GM20431 (cell line): ENCODE results near the gene STRIP2.
"Not testable (repeated sequence)": the region's sequence is repeated elsewhere in the genome, so short reads cannot be mapped to it uniquely, and the experiment has no call there.

ENCODE experiments used
- in situ Hi-C: fragments of 300-500 bp; cut with MseI, MboI; formaldehyde crosslinking; loops from one replicate; pipeline ENCODE4 v1.15.0; 2020; ENCODE audit warnings: low sequenced_read_pairs; ENCODE audit not compliant: unreplicated experiment

STRIP2 gene

GRCh38 chr7:129450295-129450694 lies 16.1 kb downstream of the STRIP2 start:
- in situ Hi-C loops = no loop called here

- in situ Hi-C loops = no loop called here
Measured at GRCh38 chr7:129452589-129453231, 18.5 kb downstream of the STRIP2 start.

- in situ Hi-C loops = no loop called here
Measured at GRCh38 chr7:129453510-129454248, 19.4 kb downstream of the STRIP2 start.

- in situ Hi-C loops = no loop called here
Measured at GRCh38 chr7:129454249-129454551, 20.0 kb downstream of the STRIP2 start.

- in situ Hi-C loops = no loop called here
Measured at GRCh38 chr7:129456421-129456820, 22.2 kb downstream of the STRIP2 start.

- in situ Hi-C loops = no loop called here
Measured at GRCh38 chr7:129457101-129457500, 22.9 kb downstream of the STRIP2 start.

GRCh38 chr7:129458171-129458570 lies 23.9 kb downstream of the STRIP2 start:
- in situ Hi-C loops = no loop called here

GRCh38 chr7:129461809-129462208 lies 27.6 kb downstream of the STRIP2 start:
- in situ Hi-C loops = no loop called here

- in situ Hi-C loops = no loop called here
Measured at GRCh38 chr7:129462420-129462819, 28.2 kb downstream of the STRIP2 start.

GRCh38 chr7:129464194-129464593 lies 30.0 kb downstream of the STRIP2 start:
- in situ Hi-C loops = no loop called here

GRCh38 chr7:129465080-129465479 lies 30.8 kb downstream of the STRIP2 start:
- in situ Hi-C loops = no loop called here

- in situ Hi-C loops = no loop called here
Measured at GRCh38 chr7:129466796-129467195, 32.6 kb downstream of the STRIP2 start.

GRCh38 chr7:129468087-129468486 lies 33.9 kb downstream of the STRIP2 start:
- in situ Hi-C loops = no loop called here

- in situ Hi-C loops = no loop called here
Measured at GRCh38 chr7:129468547-129468946, 34.3 kb downstream of the STRIP2 start.

GRCh38 chr7:129469930-129470329 lies 35.7 kb downstream of the STRIP2 start:
- in situ Hi-C loops = no loop called here

- in situ Hi-C loops = no loop called here
Measured at GRCh38 chr7:129470411-129470810, 36.2 kb downstream of the STRIP2 start.

GRCh38 chr7:129471402-129471827 lies 37.2 kb downstream of the STRIP2 start:
- in situ Hi-C loops = no loop called here

GRCh38 chr7:129475931-129476330 lies 41.7 kb downstream of the STRIP2 start:
- in situ Hi-C loops = not testable (repeated sequence)

- in situ Hi-C loops = not testable (repeated sequence)
Measured at GRCh38 chr7:129476398-129476797, 42.2 kb downstream of the STRIP2 start.

GRCh38 chr7:129479831-129480230 lies 45.6 kb downstream of the STRIP2 start:
- in situ Hi-C loops = no loop called here

- in situ Hi-C loops = no loop called here
Measured at GRCh38 chr7:129480674-129481363, 46.6 kb downstream of the STRIP2 start.
